Measurements from ENCODE around the gene KLHL7.

KLHL7 gene

DNA sequence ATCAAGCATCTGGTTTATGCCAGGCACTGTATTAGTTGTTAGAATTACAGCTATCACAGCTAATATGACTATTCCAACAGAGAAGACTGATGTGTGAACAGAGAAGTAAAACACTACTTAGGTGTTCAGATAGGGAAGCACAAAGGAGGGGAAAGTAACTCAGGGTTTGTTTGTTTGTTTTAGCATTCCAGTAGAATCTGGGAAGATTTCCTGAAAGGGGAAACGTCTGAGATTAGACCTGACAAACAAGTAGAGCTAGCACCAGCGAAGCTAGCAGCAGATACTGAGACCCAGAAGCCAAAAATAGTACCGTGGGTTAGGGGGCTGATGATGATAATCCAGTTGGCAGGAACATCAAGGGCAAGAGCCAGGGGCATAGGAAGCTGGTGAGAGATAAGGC is 28.8 kb upstream of the KLHL7 start (continued):
- TF ChIP-seq, protein P1, sequence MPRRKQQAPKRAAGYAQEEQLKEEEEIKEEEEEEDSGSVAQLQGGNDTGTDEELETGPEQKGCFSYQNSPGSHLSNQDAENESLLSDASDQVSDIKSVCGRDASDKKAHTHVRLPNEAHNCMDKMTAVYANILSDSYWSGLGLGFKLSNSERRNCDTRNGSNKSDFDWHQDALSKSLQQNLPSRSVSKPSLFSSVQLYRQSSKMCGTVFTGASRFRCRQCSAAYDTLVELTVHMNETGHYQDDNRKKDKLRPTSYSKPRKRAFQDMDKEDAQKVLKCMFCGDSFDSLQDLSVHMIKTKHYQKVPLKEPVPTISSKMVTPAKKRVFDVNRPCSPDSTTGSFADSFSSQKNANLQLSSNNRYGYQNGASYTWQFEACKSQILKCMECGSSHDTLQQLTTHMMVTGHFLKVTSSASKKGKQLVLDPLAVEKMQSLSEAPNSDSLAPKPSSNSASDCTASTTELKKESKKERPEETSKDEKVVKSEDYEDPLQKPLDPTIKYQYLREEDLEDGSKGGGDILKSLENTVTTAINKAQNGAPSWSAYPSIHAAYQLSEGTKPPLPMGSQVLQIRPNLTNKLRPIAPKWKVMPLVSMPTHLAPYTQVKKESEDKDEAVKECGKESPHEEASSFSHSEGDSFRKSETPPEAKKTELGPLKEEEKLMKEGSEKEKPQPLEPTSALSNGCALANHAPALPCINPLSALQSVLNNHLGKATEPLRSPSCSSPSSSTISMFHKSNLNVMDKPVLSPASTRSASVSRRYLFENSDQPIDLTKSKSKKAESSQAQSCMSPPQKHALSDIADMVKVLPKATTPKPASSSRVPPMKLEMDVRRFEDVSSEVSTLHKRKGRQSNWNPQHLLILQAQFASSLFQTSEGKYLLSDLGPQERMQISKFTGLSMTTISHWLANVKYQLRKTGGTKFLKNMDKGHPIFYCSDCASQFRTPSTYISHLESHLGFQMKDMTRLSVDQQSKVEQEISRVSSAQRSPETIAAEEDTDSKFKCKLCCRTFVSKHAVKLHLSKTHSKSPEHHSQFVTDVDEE (CRISPR knock-in tag; IDR thresholded peaks at IDR 0.05): no peak

DNA sequence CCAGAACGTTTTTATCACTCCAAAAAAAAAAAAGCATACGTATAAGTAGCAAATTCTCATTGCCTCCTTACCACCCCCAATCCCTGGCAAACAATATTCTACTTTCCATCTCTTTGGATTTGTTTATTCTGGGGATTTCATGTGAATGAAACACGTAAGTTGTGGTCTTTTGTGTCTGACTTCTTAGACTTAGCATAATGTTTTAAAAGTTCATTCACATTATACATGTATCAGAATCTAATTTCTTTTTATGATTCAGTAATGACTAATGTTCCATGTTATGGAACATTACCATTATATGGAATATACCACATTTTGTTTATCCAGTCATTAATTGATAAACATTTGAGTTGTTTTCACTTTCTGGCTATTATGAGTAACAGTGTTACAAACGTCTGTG is 12.5 kb upstream of the KLHL7 start:
- TF ChIP-seq ARNTL (CRISPR knock-in tag; IDR thresholded peaks at IDR 0.05; ENCODE audit: borderline replicate concordance, low read depth) (no peak), TCF4 (CRISPR knock-in tag; IDR thresholded peaks at IDR 0.05; ENCODE audit: borderline replicate concordance) (no peak), ZC3H10 (CRISPR knock-in tag; IDR thresholded peaks at IDR 0.05) (no peak), SNAI2 (CRISPR knock-in tag; IDR thresholded peaks at IDR 0.05) (no peak)
- TF ChIP-seq, protein P2, sequence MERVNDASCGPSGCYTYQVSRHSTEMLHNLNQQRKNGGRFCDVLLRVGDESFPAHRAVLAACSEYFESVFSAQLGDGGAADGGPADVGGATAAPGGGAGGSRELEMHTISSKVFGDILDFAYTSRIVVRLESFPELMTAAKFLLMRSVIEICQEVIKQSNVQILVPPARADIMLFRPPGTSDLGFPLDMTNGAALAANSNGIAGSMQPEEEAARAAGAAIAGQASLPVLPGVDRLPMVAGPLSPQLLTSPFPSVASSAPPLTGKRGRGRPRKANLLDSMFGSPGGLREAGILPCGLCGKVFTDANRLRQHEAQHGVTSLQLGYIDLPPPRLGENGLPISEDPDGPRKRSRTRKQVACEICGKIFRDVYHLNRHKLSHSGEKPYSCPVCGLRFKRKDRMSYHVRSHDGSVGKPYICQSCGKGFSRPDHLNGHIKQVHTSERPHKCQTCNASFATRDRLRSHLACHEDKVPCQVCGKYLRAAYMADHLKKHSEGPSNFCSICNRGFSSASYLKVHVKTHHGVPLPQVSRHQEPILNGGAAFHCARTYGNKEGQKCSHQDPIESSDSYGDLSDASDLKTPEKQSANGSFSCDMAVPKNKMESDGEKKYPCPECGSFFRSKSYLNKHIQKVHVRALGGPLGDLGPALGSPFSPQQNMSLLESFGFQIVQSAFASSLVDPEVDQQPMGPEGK (CRISPR knock-in tag; IDR thresholded peaks at IDR 0.05; ENCODE audit: borderline replicate concordance): no peak
- no peak for ATAC-seq

DNA sequence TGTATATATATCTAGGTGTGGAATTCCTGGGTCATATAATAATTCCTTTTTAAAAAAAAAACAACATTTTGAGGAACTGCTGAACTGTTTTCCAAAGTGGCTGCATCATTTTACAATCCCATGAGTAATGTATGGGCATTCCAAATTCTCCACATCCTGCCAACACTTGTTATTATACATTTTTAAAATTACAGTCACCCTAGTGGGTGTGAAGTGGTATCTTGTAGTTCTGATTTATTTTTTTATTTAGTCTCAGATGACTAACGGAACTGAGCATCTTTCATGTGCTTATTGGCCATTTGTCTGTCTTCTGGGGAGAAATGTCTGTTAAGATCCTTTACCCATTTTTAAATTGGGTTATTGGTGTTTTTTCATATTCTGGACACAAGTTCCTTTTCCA is 12.0 kb upstream of the KLHL7 start:
- TF ChIP-seq, protein P3, sequence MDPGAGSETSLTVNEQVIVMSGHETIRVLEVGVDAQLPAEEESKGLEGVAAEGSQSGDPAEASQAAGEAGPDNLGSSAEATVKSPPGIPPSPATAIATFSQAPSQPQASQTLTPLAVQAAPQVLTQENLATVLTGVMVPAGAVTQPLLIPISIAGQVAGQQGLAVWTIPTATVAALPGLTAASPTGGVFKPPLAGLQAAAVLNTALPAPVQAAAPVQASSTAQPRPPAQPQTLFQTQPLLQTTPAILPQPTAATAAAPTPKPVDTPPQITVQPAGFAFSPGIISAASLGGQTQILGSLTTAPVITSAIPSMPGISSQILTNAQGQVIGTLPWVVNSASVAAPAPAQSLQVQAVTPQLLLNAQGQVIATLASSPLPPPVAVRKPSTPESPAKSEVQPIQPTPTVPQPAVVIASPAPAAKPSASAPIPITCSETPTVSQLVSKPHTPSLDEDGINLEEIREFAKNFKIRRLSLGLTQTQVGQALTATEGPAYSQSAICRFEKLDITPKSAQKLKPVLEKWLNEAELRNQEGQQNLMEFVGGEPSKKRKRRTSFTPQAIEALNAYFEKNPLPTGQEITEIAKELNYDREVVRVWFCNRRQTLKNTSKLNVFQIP (CRISPR knock-in tag; IDR thresholded peaks at IDR 0.05; ENCODE audit: borderline replicate concordance, low read depth): no peak
- ATAC-seq: no peak

GRCh38 chr7:23096518-23097290 is 8.9 kb upstream of the KLHL7 start:
- ATAC-seq: no peak
- TF ChIP-seq CSRNP3 (CRISPR knock-in tag; IDR thresholded peaks at IDR 0.05) (no peak), CREB5 (CRISPR knock-in tag; IDR thresholded peaks at IDR 0.05; ENCODE audit: low read depth) (no peak), ZNF565 (CRISPR knock-in tag; conservative IDR thresholded peaks at IDR 0.05; ENCODE audit: low read depth) (no peak), ZNF8 (CRISPR knock-in tag; IDR thresholded peaks at IDR 0.05) (no peak), GLIS3 (CRISPR knock-in tag; IDR thresholded peaks at IDR 0.05) (no peak), TOX (CRISPR knock-in tag; IDR thresholded peaks at IDR 0.05; ENCODE audit: borderline replicate concordance) (no peak), SNAI2 (CRISPR knock-in tag; IDR thresholded peaks at IDR 0.05) (no peak), OSR1 (CRISPR knock-in tag; IDR thresholded peaks at IDR 0.05) (no peak), PPARA (CRISPR knock-in tag; IDR thresholded peaks at IDR 0.05; ENCODE audit: borderline replicate concordance) (no peak), ARNTL (CRISPR knock-in tag; IDR thresholded peaks at IDR 0.05; ENCODE audit: borderline replicate concordance, low read depth) (no peak), ESRRG (CRISPR knock-in tag; IDR thresholded peaks at IDR 0.05) (no peak), ZC3H10 (CRISPR knock-in tag; IDR thresholded peaks at IDR 0.05) (no peak), ZFP30 (CRISPR knock-in tag; IDR thresholded peaks at IDR 0.05) (no peak), CSDC2 (CRISPR knock-in tag; IDR thresholded peaks at IDR 0.05) (no peak), ZNF70 (CRISPR knock-in tag; IDR thresholded peaks at IDR 0.05) (no peak), ISL1 (CRISPR knock-in tag; IDR thresholded peaks at IDR 0.05) (no peak)
- TF ChIP-seq, protein P3 (CRISPR knock-in tag; IDR thresholded peaks at IDR 0.05; ENCODE audit: borderline replicate concordance, low read depth): no peak
- TF ChIP-seq, protein P1 (CRISPR knock-in tag; IDR thresholded peaks at IDR 0.05): no peak

Data from SK-N-SH treated with all-trans-retinoic acid at 6 μM for 48 hours (cell line).